GM08714 (cell line): ENCODE results near the gene SLC27A4.

Experiments used
- H3K4me3 ChIP-seq: fragments of 200-500 bp; sonication (Bioruptor generic); 2 replicates; pipeline ENCODE4 v1.5.1; 2014; ENCODE audit warnings: mild to moderate bottlenecking, low read length, inconsistent platforms
- ZNF274 ChIP-seq: IDR thresholded peaks from 2 replicates; pipeline ENCODE4 v1.6.1; 2012; ENCODE audit warnings: mild to moderate bottlenecking, low read depth, low read length

The SLC27A4 gene

DNA sequence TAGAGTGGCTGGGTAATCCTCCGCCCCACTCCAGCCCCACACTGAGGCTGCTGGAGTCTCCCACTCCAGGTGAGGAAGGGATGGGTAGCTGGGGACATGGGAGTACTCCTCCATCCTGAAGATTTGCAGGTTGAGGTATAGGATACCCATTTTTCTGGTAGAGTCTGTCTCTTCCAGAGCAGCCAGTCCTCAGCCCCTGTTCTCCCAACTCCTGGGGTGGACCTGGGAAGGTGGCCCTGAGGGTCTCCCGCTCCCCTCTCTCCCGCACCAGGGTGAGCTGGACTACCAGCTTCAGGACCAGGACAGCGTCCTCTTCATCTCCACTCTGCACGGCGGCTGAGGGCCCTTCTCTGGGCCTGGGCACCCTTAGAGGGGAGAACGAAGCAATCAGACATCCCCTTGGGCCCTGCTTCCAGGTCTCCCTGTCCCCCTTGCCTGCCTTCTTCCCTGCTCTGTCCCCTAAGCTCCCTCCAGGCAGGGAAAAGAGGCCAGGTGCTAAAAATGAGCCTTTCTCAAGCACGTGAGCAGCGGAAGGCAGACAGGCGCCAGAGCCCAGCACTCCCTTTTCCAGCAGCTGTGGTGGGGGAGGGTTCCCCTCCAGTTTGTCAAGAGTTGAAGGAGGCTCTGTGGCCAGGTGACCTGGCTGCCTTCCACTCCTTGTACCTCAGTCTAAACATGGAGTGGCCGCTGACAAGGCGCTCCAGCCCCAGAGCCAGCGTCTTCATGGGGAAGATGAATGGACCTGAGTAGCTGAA, 49.2 kb downstream of the SLC27A4 start:
- no peak overlapping the region for H3K4me3 ChIP-seq
- no peak for TF ChIP-seq ZNF274

DNA sequence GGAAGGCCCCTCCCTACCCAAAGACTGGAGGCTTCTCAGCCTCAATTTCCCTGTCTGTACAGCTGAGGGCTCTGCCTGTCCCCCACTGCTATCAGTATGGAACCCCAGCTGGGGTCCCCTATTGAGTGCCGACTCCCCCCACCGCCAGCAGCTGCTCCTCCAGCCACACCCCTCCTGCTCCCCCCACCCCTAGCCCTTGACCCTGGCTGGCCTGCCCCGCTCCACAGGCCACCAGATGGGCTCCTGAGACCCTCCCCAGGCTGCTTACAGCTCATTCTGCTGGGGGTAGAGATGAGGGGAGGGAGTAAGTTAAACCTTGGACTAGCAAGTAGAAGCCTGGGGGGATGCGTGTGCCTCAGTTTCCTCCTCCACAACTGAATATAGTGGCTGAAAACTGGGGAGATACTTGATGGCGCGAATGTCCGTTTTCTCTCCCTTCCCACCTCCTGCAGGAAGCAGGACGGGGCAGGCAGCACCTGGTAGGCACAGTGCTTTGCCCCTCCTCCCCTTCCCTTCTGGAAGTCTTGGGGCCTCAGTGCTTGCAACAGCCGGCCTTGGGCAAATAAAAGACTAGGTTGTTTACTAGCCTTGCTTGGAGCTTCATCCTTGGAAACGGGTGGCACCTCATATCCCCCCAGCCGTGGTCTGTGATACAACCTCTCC, 50.0 kb downstream of the SLC27A4 start:
- H3K4me3 ChIP-seq, result no peak overlapping the region
- TF ChIP-seq ZNF274, result no peak

DNA sequence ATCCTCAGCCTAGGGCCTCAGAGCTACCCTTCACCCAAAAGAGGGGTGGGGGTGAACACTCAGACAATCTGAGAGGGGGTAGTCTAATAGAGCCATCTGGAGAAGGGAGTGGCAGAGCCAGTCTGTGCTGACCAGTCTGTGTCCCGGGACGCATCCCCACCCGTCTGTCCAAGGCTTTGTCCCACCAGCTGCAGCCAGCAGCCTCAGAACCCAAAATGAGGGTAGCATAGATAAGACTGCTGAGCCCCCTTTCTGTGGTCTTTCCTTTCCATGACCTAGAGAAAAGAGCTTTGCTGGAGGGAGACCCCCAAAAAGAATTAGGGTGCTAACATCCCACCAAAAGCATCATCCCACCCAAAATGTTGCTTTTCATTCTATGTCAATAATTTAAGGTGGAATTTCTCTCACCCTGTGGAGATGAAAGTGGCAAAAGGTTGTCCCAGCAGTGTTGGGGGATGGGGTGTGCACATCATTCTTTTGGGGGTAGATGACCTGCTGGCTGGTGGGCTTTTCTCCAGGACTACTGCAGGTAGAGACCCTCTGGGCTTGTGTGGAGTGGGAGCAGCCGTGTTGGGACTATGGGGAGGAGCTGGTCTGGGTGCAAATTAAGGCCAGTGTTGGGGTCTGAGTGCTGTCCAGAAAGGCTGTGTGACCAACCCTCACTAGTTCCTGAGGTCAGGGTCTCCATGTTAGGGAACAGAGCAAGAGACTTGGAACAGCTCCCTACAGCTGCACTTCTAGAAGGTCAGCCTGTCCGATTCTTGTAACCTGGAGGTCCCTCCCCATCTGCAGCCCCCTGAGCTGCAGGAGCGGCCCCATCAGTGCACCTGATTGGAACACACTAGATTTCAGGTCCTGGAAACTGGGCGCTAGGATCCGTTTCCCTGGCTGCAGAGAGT, 50.7 kb downstream of the SLC27A4 start:
- TF ChIP-seq ZNF274, result no peak
- no peak overlapping the region for H3K4me3 ChIP-seq

DNA sequence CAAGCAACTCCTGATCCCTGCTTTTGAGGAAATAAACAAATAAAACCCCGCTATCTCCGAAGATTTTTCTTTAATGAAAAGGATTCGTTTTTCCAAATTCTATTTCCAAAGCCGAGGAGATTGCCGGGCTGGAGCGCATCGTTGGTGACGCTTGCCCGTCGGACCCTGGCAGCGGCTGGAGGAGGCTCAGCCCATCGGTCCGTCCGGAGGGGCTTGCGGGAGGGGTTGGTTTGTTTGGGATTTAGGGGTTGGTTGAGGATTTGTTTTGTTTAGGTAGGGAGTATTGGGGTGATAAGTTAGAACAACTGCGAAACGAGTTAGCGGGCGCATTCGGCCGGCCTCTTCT, 51.6 kb downstream of the SLC27A4 start:
- TF ChIP-seq ZNF274, result no peak
- no peak overlapping the region for H3K4me3 ChIP-seq

DNA sequence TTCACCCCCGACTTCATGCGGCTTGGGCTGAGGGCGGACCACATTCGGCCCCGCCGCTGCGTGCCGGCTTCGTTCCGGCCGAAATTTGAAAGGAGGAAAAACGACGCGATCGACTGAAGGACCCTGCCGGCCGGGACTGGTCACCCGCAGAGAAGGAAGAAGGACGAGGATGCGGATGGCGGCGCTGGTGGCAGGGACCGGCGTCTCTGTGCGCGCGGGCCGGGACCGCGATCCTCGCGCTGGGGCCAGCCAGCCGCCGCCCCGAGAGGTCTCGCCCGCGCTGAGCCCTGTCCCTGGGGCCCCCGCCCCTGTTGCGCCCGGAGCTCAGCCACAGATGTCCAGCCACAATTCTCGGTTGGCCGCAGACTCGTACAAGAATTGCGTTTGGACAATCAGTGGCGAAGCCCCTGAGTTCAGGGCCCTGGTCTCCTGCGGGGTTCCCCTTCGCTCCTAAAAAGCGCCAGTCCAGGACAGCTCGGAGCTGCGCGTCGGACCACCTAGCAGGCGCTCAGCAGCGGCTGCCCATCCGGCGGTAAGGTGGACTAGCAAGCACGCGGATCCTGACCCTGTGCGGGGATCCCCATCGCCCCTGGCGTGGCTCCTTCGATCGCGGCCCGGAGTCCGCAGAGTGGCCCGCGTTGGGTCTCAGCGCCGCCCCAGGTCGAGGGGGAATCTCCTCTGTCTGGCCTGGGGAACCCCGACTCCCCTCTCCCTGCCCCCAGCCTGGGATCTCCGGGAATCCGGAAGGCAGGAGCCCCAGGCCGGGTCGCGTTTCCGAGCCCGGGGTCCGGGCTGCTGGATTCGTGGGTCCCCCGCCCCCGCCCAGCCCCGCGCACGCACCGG, 52.2 kb downstream of the SLC27A4 start:
- H3K4me3 ChIP-seq, result no peak overlapping the region
- TF ChIP-seq ZNF274, result no peak

DNA sequence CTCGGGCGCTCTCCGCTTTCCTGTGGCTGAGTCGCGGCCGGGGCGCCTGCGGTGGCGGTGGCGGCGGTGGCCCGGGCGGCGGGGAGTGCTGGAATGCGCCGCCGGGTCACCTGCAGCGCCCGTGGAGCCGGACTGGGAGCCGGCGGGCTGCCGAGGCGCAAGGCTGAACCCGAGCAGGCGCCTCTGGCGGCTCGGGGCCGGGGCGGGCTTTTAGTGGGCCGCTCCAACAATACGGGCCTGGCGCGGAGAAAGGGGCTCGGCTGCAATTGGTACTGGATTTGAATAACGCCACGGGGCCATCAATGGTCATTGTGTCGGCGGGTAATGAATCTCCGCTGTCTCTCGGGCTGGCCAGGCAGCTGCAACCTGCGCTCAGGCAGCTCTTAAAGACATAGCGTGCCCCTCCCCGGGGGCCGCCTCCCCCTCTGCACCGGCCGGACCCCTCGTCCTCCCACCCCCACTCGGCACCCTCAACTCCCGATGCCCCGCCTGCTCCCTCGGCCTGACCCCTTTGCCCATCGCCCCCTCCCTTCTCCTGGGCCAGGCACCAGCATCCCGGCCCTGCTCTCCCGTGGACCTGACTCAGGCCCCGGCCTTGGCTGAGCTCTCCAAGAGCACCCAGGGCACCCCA, 52.9 kb downstream of the SLC27A4 start:
- no peak for TF ChIP-seq ZNF274
- H3K4me3 ChIP-seq, result no peak overlapping the region

DNA sequence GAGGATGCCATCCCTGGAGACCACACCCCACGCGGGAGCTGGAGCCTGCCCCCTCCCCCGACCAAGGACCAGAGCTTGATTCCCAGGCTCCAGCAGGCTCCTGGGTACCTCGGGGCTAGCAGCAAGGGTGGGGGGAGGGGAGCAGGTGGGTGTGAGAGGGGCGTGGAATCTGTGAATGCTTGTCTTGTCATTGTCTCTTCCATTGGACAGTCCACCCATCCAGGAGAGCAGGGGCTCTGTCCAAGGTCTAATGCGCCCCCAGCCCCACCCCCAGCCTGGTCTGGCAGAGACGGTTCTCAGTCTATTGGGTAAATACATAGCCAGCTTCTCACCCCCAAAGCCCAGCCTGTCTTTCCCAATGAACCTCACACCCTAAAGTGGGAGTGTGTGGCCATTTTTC, 53.6 kb downstream of the SLC27A4 start:
- H3K4me3 ChIP-seq, result no peak overlapping the region
- TF ChIP-seq ZNF274, result no peak

DNA sequence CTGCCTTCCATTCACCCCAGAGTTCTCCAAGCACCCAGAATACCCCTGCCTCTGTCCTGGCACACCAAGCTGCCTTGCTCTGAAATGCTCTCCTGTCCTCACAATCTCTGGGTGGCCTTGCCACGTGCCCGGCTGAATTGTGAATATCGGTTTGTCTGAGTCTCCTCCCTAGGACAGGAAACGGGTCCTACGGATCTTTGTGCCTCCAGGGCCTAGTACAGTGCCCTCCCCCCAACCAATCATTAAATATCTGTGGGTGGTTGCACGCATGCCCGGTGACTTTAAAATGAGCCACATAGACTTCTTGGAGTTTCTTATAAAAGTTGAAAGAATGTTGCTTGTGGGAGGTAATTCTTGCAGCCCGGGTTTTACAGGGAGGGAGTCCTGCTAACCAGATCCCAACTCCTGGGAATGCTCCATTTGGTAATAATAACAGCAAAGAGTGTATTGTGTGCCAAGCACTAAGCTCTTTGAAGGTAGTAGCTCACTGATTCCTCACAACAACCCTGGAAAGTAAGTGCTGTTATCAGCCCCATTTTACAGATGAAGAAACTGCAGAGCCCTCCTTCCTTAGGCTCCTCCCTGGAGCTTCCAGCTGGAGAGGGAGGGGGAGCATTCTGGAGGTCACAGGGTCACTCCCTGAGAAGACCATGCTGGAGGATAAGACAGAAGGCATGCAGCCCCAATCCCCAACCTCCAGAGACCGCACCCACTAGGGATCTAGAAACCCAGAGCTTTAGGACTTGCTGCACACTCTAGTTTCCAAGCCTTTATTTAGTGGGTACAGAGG, 54.2 kb downstream of the SLC27A4 start:
- H3K4me3 ChIP-seq, result no peak overlapping the region
- no peak for TF ChIP-seq ZNF274

DNA sequence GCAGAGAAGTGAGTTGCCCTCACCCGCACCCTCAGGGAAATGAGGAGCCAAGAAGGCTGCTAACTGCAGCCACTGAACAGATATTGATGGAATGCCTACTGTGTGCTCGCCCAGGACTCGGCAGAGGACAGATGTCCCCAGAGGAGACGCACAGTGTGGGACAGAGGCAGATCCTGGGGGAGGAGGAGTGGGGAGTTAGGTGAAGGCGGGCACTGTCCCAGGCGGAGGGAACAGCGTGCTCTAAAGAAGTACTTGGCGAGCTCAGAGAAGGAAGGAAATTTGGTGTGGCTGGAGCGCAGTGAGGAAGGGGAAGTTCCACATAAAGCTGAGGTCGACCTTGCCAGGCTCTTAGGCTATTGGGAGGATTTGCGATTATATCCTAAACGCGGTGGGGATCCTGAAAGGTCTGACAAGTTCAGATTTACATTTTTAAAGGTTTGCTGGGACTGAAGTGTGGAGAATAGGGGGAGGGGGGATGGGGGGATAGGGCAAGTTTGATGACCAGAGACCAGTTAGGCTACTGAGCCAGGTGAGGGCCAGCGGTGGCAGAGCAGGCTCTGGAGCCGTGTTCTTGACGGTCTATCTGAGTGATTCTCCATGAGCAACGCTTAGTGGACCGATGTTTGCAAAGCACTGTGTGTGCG, 56.8 kb downstream of the SLC27A4 start:
- no peak for TF ChIP-seq ZNF274

DNA sequence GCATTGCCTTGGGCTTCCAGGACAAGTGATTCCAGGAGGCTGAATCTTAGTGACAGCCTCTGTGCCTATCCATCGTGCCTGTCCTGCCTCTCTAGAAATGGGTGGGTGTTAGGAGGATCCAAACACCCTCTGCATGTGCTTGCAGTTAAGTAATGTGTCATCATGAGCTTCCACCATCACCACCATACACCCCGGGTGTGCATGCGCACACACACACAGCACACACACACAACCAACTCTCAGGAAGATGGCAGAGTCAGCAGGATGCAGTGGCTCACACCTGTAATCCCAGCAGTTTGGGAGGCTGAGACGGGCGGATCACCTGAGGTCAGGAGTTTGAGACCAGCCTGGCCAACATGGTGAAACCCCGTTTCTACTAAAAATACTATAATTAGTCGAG, 57.5 kb downstream of the SLC27A4 start:
- TF ChIP-seq ZNF274, result no peak
- no peak overlapping the region for H3K4me3 ChIP-seq

More for the DNA sequence above, 56.8 kb downstream of the SLC27A4 start:
- no peak overlapping the region for H3K4me3 ChIP-seq

DNA sequence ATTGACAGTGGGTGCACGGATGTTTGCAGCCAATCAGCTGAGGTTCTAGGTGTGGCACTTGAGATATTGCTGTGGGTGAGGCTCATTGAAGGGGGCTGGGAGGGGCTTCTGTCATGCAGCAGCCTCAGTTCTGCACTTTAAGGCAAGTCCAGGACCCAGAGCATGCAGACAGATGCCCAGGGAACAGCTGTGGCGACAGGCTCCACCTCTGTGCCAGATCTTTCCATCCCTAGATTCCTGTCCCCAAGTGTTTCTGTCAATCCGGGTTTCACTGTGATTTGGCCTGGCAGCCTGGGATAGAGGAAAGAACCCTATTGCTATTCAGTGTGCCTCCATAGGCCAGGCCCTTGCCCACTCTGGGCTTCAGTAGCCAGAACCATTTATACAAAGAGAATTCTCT, 59.5 kb downstream of the SLC27A4 start:
- TF ChIP-seq ZNF274, result no peak
- H3K4me3 ChIP-seq, result no peak overlapping the region

DNA sequence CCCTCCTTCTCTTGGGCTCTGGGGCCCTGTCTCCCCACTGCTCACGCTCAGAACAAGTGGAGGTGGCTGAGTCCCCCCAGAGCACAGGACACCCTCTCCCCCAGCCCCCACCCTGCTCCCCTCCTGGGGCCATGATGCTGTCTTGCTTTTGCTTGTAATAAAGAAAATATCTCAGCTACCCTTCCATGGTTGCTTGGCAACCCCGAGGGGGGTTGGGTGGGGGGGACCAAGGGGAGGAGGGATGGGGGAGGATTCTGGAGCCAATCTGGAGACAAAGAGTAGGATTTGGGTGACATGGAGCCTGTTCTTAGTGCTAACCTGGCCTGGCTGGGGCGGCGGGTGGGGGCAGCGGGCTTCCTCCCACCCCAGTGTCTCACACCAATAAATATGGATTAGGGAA, 64.2 kb downstream of the SLC27A4 start:
- no peak for TF ChIP-seq ZNF274
- H3K4me3 ChIP-seq, result no peak overlapping the region
